ENCODE results near the gene CPLANE1. TPM values are rescaled to one million over a fixed set of nuclear protein-coding genes. Genes with fewer than 3 reads are reported as not detected.

Gene CPLANE1
- total and polyA plus RNA-seq, 2 donors (not counting 3 experiments of a cell fraction or from before 2014, with no cell fraction given): 4.6 to 21.5 TPM

GRCh38 chr5:37198842-37199241 lies 50.3 kb downstream of the CPLANE1 start:
- no peaks in the 10 kb centered on the region for H4K20me1 ChIP-seq (replicated peaks; ENCODE audit: control insufficient read depth, extremely low read depth, insufficient read depth, low read length)
- peaks cover 9% of the 10 kb centered on the region for H3K4me1 ChIP-seq (ENCODE audit: control insufficient read depth, extremely low read depth, insufficient read depth, low read length)
- POLR2A ChIA-PET: no interaction called here
- H3K27ac ChIP-seq (ENCODE audit: insufficient read depth, low read depth, low read length): no peak overlapping the region
- no peaks in the 10 kb centered on the region for H3K27me3 ChIP-seq (ENCODE audit: control insufficient read depth in 2 of 2, insufficient read depth in 2 of 2, low read length in 2 of 2)
- H3K4me3 ChIP-seq (replicated peaks in 1 of 3; ENCODE audit: insufficient read depth in 1 of 3, low read depth in 1 of 3, low read length in 3 of 3): no peak overlapping the region
- H3K9me1 ChIP-seq (replicated peaks; ENCODE audit: control insufficient read depth, extremely low read depth, insufficient read depth, low read length): no peaks in the 10 kb centered on the region
- BruUV-seq (replicated peaks): no TSS peak
- DNase-seq (ENCODE audit: low read depth, low spot score): no peak
- dilution Hi-C loops (cut with MboI; ENCODE audit: extremely low pct_ligation_motif_present, low sequenced_read_pairs) (no loop called here), intact Hi-C loops (cut with micrococcal nuclease) (no loop called here)
- H3K9me3 ChIP-seq (replicated peaks; ENCODE audit: control insufficient read depth, insufficient read depth, low read length): no peaks in the 10 kb centered on the region
- no peak overlapping the region for H2AFZ ChIP-seq (ENCODE audit: low read depth, low read length)
- CTCF ChIA-PET: interaction anchor here (0.7 kb wide), 1 partner anchor 40 kb away, joined by 3 read pairs; no protein-coding TSS in a partner anchor
- FAIRE-seq: no peak
- TF ChIP-seq CTCF (IDR thresholded peaks at IDR 0.05; ENCODE audit: extremely low read depth in 1 of 2, insufficient read depth in 1 of 2, low read depth in 1 of 2, low read length in 2 of 2): no peak
- no peak for TF ChIP-seq GATA2 (IDR thresholded peaks at IDR 0.05; ENCODE audit: insufficient read depth, insufficient read length, low read depth, low read length)
- no peak for TF ChIP-seq EZH2 (IDR thresholded peaks at IDR 0.05; ENCODE audit: borderline replicate concordance, low read depth, low read length, severe bottlenecking)
- TF ChIP-seq JUN (IDR thresholded peaks at IDR 0.05; ENCODE audit: borderline replicate concordance, insufficient read depth, insufficient read length, low read depth): no peak
- no peak for TF ChIP-seq POLR2A (IDR thresholded peaks at IDR 0.05; ENCODE audit: low read depth, low read length)
- no peak for TF ChIP-seq MYC (IDR thresholded peaks at IDR 0.05; ENCODE audit: low read depth, low read length)
- TF ChIP-seq POLR2AphosphoS5 (IDR thresholded peaks at IDR 0.05; ENCODE audit: insufficient read depth, low read depth, low read length): no peak
- TF ChIP-seq MAX (IDR thresholded peaks at IDR 0.05; ENCODE audit: insufficient read depth, insufficient read length): no peak
- TF ChIP-seq FOS (IDR thresholded peaks at IDR 0.05; ENCODE audit: borderline replicate concordance, insufficient read depth, low read length): no peak
- H3K4me2 ChIP-seq (ENCODE audit: insufficient read depth, low read length): no peak overlapping the region
- H3K9ac ChIP-seq (replicated peaks; ENCODE audit: extremely low read depth, insufficient read depth, low read length): no peak overlapping the region
- H3K36me3 ChIP-seq (ENCODE audit: control insufficient read depth in 2 of 2, extremely low read depth in 1 of 2, insufficient read depth in 2 of 2, low read length in 2 of 2): peaks cover 0 to 2% of the 10 kb centered on the region in 2 experiments
- H3K79me2 ChIP-seq (ENCODE audit: control insufficient read depth, insufficient read depth, low read length): no peaks in the 10 kb centered on the region
